GM18873 (cell line): ENCODE measurements around the gene ETV1.

Experiments used
- ATAC-seq: cut with Tn5 transposase; IDR thresholded peaks from one replicate; pipeline ENCODE4 v1.9.1; 2021; ENCODE audit warnings: mild to moderate bottlenecking, moderate library complexity, moderate number of reproducible peaks; ENCODE audit not compliant: unreplicated experiment, low FRiP score

Gene ETV1

DNA sequence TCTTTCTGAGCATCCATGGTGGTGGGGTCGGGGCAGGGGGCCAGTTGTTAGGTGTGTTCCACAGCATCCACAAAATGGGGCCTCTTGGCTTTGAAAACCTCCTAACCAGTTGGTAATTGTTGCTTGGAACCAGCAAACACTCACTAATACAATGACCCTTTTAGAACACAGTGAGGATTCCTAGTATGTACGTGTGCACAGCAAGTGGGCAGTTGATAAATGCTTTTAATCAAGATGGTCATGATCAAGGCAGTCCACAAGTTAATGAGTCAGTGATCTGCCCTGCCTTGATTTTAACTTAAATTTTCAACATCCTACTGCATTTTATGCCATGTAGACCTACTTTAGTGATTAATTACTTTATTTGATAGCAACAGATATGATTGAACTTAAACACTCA is 103.1 kb downstream of the ETV1 start:
- ATAC-seq, result no peak

DNA sequence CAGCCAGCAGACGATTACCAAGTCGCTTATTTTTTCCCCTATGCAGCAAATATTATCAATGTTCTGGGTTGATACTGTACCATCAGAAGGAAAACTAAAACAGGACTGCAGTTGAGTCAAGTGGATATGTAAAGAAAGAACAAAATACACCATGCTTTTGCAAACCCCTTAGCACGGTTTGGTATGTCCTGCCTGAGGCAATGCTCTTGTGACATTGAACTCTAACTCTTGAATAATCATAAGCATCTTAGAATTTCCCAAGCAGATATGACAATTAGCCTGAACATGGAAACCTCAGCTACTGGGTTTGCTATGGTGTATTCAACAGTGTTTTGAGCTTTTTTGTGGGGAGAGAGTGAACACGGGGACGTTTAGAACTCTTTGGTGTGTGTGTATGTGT is 107.4 kb downstream of the ETV1 start:
- ATAC-seq, result no peak

DNA sequence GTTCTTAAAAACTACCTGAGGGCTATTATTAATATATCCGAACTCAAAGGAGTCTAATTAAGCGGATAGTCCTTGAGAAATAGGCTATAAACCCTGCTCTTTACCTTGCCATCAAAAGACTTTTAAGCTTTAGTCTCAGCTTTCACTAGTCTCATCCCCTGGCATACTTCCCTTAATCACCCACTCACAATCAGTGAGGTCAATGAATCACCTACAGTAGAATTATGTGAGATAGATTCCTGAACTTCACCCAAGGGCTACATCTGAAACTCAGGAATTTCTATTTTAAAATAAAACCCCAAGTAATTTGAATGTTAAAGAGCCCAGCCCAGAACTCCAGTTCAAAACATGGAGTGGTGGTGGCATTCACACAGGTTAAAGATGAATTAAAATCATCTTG is 108.7 kb downstream of the ETV1 start:
- no peak for ATAC-seq

DNA sequence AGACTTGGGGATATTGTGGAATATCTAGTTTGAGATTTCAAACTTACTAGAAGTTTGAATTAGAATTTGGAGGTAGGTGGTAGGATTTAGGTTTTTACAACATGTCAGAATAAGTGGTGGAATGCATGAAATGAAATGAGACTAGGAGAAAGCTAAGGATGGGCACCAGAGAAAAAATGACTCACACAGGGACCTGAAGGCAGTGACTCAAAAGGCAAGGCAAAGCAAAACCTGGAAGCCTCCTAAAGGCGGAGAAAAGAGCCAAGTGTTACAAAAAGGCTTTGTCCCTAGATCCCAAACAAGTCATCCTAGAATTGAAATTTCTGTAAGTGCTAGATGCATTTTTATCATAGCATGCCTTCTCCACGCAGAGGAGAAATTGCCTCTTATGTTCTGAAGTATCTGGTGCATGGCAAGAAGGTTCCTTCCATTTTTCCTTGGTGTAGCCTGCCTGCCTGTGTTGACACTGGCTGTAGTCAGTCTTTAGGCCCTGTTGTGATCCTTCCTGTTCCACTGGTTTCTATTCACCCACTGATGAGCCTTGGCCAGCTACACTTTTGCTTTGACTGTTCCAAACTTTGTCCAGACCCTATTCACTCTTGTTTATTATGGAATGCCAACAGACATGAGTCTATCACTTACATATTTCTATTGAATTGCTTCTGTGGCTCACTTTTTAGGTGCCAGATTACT is 109.3 kb downstream of the ETV1 start:
- ATAC-seq, result no peak

DNA sequence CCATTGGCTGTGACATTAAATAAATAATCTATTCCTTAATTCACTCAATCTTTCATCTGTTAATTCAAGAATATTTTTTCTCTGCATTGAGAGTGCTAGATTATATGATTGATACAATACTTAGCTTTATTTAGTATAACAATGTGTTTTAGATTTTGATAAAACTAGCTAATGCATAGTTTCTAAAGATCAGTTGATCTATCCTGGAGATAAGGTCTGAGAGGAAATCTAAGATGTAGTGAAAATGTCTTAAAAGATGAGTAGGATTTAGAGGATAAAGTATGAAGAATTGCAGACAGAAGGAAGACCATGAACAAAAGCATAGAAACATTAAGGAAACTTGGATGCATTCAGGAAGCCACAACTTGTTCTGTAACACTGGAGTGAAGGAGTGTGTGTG is 110.3 kb downstream of the ETV1 start:
- ATAC-seq, result no peak

DNA sequence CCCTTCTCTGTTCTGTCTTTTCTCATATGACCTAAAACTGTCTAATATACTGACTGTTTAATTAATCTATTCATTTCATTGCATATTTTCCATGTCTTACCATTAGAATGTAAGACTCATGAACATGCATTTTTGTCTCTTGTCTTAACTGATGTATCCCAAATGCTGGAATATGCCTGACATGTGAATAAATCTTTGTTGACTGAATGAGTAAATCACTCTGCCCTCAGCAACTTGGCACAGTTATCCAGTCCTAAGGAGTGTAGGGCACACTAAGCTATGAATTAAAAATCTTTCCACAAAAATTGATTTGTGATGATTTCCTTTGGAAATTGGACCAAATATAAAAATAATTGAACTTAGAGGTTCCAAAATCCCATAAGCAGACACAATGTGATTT is 111.3 kb downstream of the ETV1 start:
- no peak for ATAC-seq

DNA sequence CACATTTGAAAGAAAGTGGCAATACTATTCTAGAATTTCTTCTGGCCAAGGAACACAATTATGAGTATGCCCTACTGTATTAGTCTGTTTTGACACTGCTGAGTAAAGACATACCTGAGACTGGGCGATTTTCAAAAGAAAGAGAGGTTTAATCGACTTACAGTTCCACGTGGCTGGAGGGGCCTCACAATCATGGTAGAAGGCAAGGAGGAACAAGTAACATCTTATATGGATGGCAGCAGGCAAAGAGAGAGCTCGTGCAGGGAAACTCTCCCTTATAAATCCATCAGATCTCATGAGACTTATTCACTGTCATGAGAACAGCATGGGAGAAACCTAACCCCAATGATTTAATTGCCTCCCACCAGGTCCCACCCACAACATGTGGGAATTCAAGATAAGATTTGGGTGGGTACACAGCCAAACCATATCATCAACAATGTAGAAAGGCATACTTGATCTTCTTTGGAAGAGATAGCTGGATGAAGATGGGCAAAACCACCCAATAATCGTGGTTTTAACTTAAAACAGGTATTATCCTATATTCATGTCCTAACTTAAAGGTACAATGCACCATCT is 113.9 kb downstream of the ETV1 start:
- ATAC-seq, result no peak

DNA sequence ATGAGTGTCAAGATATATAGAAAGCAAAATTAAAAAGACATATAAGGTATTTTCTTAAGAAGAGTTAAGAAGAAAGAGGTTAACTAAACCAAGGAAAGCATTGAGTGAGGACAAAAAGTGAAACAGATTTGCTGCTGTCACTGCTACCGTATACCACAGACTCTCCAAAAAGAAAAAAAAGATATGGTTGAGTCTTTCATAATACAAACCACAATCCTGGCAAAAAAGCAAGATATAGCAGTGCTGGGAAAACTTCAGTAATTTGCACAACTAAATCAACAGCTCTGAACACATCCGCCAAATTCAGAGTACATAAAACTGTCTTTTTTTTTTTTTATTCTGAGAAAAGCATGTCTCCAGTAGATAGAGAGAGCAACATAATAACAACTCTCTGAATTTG is 114.7 kb downstream of the ETV1 start:
- ATAC-seq, result no peak

DNA sequence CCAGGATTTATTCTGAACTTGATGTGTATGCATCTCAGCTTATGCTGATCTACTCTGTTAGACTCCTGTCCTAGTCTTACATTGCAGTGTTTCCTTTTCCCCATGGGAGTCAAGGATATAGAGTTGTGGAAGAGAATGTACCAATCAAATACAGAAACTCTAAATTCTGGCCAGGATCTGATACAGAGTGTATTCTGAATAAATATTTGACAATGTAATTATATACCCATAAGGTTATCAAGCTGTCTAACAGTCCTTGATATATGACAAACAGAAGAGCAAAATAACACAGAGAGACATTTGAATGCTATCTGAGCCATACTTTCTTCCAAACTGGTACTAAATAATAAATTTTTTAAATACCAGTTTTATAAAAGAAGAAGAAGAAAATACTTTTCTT is 116.8 kb downstream of the ETV1 start:
- no peak for ATAC-seq

DNA sequence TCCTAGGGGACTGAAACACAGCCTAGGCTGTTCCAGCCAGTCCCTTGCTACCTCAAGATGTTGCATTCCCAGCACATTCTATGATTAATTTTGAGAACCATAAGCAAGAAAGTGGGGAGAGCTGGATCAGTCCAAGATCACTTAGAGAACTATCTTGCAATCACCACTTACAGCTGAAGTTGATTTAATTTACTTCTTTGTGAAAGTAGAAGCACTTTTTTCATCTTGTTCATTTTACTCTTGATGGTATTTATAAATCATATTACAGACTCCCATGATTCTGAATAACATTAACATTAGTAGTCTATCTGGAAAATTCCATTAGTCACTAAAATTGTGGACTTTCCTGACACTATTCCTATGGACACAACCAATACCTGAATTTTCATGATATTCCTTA is 118.5 kb downstream of the ETV1 start:
- no peak for ATAC-seq

DNA sequence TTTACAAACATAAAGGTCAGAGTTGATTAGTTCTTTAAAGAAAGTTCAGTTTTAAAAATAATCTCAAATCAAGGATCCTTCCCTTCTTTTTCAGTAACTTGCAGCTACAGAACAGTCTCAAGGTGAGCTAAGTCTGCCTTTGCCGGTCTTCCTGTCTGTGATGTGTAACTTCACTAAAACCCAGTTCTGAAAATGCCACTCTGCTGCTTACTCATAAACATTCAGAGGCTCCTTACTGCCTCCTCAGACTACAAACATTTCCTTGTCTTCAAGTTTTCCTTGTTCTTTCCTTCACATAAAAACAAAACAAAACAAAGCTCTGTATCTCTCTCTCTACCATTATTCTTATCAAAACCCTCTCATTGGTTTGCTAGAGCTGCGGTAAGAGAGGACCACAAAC is 128.7 kb downstream of the ETV1 start:
- ATAC-seq, result no peak

DNA sequence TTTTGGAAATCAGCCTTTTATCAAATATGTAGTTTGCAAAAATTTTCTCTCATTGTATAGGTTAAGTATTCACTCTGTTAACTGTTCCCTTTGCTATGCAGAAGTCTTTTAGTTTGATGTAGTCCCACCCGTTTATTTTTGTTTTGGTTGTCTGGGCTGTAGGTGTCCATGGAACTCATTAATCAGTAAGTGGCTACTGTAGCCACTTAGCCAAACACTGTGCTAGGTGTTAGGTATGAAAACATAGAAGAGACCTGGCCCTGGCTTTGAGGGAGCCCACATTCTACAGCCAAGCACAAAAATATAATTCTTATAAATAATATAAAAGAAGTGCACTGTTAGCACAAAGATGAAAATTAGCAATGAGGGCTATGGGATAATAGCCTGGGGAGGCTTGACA is 133.5 kb downstream of the ETV1 start:
- no peak for ATAC-seq

DNA sequence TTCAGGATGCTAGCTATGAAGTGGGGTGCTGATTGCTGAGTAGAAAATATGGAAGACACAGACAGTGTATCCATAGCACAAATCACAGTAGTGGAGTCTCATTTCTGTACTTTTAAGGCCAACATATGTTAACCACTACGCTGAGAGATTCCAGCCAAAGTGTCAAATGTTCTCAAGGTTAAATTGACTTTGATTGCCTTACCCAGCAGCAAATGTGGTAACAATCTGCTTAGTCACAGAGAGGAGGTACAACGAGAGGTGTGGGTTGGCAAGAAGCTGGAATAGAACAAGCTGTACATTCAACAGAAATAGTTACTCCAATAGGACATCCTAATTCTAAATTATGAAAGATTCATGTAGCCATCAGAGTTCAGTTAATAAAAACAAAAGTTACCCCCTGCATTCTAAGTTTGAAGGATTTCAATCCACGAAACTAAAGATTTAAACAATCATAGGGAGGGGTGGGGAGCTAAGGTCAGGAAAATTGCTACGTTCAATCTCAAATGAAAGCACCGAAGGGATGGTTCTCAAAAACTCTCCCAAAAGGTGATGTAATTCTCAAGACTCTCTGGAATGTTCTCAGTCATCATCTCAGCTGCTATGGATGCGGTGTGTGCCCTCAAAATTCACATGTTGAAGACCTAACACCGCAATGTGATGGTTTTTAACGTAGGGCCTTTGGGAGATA is 137.0 kb downstream of the ETV1 start:
- ATAC-seq, result no peak

DNA sequence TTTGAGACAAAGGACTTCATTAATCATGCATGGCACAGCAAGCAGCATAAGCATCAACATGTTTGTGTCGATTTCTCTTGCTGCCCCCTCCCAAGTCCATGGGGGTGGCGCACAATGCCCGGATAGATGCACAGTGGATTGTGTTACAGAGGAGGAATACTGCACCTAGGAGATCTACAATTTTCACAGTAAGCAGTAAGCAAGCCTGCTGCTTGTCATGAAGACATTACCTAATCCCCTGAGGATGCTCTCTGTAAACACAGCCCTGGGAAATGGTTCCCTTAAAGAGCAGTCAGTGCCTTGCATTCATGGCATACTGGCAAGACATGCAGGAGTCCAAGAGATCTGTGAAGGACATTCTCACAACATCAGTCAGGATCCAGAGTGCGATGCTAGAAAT is 137.7 kb downstream of the ETV1 start:
- ATAC-seq, result no peak

DNA sequence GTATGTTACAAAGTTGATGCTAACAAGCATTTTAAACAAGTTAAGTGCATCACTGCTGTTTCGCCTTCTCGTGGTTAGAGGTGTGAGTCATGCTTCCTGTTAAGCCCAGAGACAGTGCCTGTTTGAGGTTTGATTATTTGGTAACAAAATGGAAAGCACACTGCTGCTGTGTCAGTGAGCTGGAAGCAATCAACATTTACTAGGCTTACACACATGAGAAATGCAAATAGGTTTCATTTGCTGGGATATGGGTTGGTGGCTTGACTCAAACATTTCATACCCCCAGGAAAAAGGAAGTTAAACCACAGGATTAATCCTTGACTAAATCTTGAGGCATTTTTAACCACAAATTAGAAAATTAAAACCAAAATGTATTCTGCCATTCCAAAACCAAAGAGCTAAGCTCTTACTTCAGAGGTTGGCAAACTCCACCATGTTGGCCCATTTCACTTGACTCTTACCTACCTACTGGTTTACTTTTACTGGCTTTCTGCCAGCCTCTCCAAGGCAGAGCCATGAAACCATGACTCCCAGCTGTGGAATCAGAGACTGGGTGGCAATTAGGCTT is 139.2 kb downstream of the ETV1 start:
- ATAC-seq, result no peak

DNA sequence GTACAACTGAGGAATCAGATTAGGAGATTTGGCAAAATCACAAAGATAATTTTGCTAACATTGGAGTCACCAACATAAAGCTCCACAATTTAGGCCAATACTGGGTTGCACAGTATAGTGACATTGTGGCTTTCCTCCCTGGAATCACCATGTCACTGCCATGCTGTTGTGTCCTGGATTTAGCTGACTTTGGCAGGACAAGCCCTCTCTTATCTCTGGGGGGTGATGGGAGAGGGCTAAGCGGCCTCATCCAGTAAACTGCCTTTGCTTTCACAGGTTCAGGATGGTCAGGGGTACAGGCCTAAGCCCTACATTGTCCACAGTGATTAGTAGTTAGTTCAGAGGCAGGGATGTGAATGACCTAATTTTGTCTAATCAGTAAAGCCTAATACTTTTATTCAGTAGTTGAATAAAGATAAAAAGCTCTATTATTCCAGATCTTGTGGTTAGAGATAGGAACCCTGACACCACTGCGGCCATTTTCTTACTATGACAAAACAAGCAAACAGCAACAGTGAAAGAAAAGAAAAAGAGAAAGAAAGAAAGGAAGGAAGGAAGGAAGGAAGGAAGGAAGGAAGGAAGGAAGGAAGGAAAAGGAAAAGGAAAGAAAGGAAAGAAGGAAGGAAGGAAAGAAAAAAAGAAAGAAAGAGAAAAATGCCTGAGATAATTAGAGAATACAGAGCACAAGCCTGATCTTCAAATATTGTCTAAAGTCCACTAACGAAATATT is 140.1 kb downstream of the ETV1 start:
- ATAC-seq, result no peak

DNA sequence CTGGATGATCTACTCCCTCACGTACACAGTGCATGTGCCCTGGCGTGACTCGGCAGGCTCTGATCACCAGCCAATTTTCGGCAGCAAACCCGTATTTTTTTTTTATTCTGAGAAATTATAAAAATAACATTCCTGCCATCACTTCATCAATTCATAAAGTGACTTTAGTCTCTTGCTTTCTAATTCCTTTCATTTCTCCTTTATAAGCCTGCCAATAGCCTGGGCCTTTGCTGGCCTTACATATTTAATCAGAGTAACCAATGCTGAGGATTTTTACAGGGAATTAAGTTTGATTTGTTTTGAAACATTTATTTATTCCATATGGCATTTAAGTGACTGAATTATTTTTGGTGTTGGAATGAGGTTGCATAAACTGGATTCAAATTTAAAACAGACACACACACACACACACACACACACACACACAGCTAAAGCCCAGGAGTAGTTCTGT is 140.8 kb downstream of the ETV1 start:
- ATAC-seq, result no peak

DNA sequence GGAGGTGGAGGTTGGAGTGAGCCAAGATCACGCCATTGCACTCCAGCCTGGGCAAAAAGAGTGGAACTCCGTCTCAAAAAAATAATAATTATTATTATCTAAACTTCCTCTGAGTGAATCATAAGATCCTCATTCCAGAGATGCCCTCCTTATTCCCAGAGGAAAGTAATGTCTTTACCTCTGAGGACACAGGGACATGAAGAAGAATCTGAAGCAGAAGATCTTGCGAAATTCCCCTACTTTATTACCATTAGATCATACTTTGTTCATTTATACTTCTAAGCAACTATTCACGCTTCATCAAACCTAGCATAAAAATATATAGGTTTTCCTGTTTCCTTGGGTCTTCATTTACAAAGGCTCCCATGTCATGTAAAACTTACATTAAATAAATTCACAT is 143.1 kb downstream of the ETV1 start:
- ATAC-seq, result no peak

DNA sequence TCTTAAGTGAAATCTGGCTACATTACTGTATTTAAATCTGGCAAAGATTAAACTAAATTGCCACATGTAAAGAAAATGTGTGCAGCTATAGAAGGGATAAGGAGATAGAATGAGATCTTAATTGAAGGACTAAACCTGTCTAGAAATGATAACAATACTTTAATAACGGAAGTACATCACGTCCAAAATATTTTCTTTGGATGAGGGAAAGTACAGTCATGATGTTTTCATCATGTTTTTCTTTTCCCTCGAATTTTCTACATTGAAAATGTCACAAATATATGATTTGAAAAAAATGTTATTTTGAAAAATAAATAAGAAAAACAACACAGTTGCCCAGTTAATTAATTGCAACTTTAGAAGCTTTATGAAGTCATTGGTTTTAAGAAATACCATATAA is 143.9 kb downstream of the ETV1 start:
- no peak for ATAC-seq

DNA sequence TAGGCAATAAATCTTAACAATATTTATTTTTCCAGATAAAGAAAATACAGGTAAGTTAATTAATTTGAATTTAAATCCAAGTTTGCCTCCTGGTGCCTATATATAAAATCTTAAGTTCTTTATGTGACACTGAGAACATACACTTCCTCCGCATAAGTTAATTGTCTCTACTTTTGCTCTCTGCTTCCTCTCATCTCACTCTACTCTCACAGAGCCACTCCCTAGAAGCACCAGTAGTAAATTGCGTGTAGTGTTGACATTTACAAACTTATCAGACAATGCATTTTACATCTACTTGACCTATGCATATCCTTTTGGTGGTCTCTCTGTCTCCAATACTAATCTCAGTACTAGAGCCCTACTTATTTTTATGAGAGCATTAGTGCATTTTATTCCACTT is 144.5 kb downstream of the ETV1 start:
- ATAC-seq, result no peak

DNA sequence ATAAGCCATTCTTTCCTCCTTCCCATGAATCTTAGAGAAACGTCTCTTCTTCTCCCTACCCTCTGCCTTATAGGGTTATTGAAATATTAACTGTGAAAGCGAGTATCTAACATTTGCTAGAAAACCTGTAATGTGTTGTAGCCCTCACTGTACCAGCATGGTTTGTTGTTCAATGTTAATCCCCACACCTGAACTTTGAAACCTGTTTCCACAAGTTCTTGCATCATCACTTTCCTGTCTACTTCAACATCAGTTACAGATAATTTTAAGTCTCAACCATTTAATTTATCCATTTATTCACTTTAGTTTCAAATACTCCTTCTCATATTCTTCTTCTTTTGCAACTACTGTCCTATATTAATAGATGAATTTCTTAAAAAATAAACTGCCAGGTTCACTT is 148.2 kb downstream of the ETV1 start:
- ATAC-seq, result no peak
